Activated naive CD8-positive, alpha-beta T cell treated with anti-CD3 and anti-CD28 coated beads, Interleukin-2, amount 10 ng/mL, durations not matched to agents 7 days and 5 days (primary cell): ENCODE measurements around the gene ROBO2. TPM values are rescaled to one million over a fixed set of nuclear protein-coding genes. Genes with fewer than 3 reads are reported as not detected.

Experiments
- ATAC-seq: fragments of 150-1000 bp; cut with Tn5 transposase; one replicate; pipeline ENCODE4 v1.10.0; 2021; ENCODE audit warnings: low read depth, moderate library complexity
- POLR2A ChIA-PET: fragments of 350-600 bp; sonication (Branson Sonifier 250); formaldehyde crosslinking; loops from one replicate; lab custom pipeline; 2021; ENCODE audit warnings: antibody characterized with exemption; lab: Charles Lee
- DNase-seq: peaks from one replicate; pipeline ENCODE4 v3.0.0; 2021
- H3K27ac Mint-ChIP-seq: one replicate; pipeline ENCODE4 v1.8.0; 2022; ENCODE audit warnings: mild to moderate bottlenecking, mixed read lengths
- H3K27me3 Mint-ChIP-seq: one replicate; pipeline ENCODE4 v1.8.0; 2022; ENCODE audit warnings: mild to moderate bottlenecking, moderate library complexity, mixed read lengths
- H3K36me3 Mint-ChIP-seq: one replicate; pipeline ENCODE4 v1.8.0; 2021; ENCODE audit warnings: mild to moderate bottlenecking, mixed read lengths
- H3K4me1 Mint-ChIP-seq: one replicate; pipeline ENCODE4 v1.8.0; 2021; ENCODE audit warnings: mixed read lengths
- H3K4me3 Mint-ChIP-seq: one replicate; pipeline ENCODE4 v1.8.0; 2022; ENCODE audit warnings: mild to moderate bottlenecking, moderate library complexity, mixed read lengths
- H3K9me3 Mint-ChIP-seq: one replicate; pipeline ENCODE4 v1.8.0; 2021; ENCODE audit warnings: mixed read lengths
- total RNA-seq, 2 experiments: library from RNA; stranded (reverse); gene quantifications; one replicate each; pipeline ENCODE4 v1.2.3, GENCODE V29; 2021

Gene ROBO2
- total RNA-seq, 2 experiments from 2014 or later = not detected

DNA sequence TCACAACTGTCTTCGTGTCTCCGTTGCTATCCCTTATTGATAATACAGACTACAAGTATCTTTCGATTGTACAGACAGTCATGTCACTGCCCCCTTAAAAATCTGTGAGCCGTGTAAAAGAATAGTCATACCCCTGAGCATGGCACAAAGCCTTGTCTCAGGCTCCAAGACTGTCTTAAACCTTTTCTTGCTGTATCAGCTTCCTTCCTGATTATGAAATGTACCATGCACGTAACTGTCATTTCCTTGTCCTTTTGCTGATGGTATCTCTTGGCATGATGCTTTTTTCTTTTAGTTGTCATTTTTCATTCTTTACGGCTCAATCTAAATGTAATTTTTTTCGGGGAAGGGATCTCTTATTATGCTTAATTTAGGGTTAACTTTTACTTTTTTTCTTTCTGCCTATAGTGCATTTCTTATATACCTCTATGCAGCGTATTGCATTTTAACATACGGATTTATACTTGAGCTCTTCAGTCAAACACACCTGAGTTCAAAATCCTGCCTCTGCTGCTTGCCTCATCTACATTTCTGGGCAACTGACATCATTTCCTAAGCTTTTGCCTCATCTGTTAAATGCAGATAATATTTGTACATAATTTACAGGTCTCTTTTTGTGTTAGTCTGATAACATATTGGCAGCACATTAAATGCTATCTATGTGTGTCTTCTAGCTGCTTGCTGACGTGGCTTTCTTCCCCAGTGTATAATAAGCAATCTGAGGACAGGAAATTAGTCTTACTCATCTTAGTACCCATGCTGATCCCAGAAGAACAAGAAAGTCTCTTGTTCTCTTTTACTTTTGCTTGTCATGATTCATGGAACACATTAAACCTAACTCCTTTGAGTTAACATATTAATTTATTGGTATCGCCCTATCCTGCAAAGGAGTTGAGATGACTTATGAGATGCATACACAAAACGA lies 57.3 kb downstream of the ROBO2 start:
- DNase-seq = no peak
- POLR2A ChIA-PET = no interaction called here
- Mint-ChIP-seq H3K36me3 (no peaks in the 10 kb centered on the region), H3K4me1 (no peaks in the 10 kb centered on the region), H3K4me3 (no peak overlapping the region), H3K27ac (no peak overlapping the region), H3K9me3 (peaks cover 6% of the 10 kb centered on the region), H3K27me3 (no peaks in the 10 kb centered on the region)
- ATAC-seq = no peak

DNA sequence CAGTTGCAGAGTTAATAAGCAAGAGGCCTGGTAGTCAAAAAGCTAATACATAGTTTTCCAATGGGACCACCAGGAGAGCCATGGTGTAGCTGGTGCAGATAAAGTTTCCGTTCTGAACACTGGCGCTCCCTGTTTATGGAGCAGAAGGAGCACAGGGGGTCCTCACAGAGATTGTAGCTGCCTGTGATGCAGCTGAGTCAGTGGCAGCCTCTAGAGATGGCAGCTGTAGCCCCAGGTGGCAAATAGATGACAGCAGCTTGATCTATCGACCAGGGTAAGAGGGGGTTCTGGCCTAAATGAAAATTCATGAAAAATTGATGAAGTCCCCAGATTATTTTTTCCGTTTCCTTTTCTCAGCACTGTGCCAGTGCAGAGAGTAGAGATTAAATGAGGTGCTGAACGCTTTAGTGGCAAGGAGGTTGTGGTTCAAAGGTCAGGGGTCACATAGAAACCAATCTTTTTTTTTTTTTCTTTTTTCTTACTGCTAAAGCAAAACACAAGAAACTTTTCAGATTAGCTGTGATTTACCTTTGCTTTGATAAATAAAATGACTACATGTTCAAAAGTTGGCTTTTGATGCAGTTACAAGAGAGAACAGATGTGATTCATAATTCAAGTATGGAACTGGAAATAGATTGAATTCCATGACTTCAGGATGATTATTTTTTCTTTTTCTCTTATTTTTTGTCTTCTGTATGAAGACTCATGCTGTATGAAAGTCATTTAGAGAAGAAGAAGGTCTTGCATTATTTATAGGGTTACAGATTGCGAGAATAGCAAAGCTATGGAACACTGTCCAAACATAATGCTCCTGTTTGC lies 63.3 kb downstream of the ROBO2 start:
- Mint-ChIP-seq H3K9me3 (peaks cover 7% of the 10 kb centered on the region), H3K4me3 (no peak overlapping the region), H3K27ac (no peak overlapping the region), H3K4me1 (no peaks in the 10 kb centered on the region), H3K27me3 (no peaks in the 10 kb centered on the region), H3K36me3 (no peaks in the 10 kb centered on the region)
- POLR2A ChIA-PET = no interaction called here
- ATAC-seq = no peak
- no peak for DNase-seq

DNA sequence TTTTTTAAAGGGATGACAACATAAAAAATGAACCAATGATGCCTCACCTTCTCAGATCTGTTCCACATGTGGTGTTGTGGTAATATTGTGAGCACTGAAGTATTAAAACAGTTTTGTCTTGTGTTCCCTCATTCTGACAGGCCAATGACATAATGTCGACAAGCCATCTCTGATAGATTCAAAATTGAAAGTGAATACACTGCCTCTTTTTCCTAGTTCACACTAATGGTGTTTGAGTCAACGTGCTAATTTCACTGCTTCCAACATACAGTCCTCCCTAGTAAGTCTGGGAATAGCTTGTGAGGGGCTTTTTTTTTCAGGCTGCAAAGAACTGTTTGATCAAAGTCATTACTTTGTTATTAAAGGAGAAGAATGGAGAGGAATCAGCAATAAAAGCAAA lies 82.8 kb downstream of the ROBO2 start:
- no peak for ATAC-seq
- Mint-ChIP-seq H3K4me1 (no peaks in the 10 kb centered on the region), H3K27me3 (no peaks in the 10 kb centered on the region), H3K9me3 (peaks cover 2% of the 10 kb centered on the region), H3K27ac (no peak overlapping the region), H3K36me3 (no peaks in the 10 kb centered on the region), H3K4me3 (no peak overlapping the region)
- DNase-seq = no peak
- POLR2A ChIA-PET = no interaction called here

DNA sequence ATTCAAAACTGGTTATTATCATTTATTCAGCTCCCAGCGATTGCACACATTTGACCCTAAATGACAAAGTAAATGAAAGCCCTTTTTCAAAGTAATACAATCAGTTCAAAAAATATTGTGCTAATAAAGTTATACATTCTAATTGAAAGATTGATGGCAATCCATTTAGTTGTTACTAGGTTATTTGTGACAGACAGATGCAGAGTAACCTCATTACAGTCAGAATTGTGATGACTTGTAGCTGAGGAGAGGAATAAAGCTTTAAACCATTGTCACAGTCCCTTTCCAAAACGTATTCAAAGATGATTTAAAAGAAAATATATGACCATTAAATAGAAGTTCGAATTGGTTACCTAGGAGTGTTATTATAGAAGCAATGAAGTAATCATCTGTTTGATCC lies 86.1 kb downstream of the ROBO2 start:
- no peaks in the 10 kb centered on the region for H3K4me1 Mint-ChIP-seq
- POLR2A ChIA-PET = no interaction called here
- ATAC-seq (no peak), DNase-seq (no peak)
- no peak overlapping the region for H3K27ac Mint-ChIP-seq
- no peaks in the 10 kb centered on the region for H3K36me3 Mint-ChIP-seq
- H3K9me3 Mint-ChIP-seq = peaks cover 4% of the 10 kb centered on the region
- H3K4me3 Mint-ChIP-seq = no peak overlapping the region
- H3K27me3 Mint-ChIP-seq = no peaks in the 10 kb centered on the region

DNA sequence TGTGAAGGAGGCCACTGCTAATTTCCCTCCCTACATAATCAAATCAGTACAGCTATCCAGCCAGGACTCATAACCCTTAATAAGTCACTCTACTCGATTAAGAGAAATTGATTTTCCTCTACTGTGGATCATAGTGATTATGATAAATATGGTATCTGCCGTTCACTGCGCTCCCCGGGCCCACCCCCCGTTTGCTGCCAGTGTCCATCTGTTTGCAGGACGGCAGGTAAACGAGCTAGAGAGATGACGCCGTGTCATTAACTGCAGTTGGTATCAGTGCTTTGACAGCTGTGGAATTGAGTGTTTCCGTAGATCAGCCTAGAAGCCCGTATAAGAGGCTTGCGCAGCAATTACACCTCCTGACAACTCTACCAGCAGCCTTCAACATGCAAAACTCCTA lies 94.9 kb downstream of the ROBO2 start:
- Mint-ChIP-seq H3K4me3 (no peak overlapping the region), H3K27me3 (no peaks in the 10 kb centered on the region), H3K9me3 (no peaks in the 10 kb centered on the region), H3K4me1 (no peaks in the 10 kb centered on the region), H3K27ac (no peak overlapping the region), H3K36me3 (no peaks in the 10 kb centered on the region)
- ATAC-seq (no peak), DNase-seq (no peak)
- POLR2A ChIA-PET = no interaction called here

DNA sequence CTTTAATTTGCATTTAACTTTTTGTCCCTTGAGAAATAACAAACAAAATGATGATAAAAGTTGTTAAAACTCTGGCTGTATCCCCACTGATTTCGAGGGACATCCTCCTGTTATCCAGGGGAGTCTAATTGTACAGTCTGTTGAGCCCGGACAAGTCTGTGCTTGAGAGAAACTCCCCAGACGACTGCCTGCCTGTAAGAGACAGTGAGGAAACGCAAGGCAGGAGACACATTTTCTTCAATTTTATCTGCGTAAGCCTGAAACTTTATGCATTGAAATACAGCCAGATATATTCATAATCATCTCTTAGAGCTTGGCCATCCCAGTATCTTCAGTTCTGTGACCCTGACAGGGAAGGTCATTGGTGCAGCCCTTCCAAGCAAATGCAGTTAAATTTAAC lies 97.7 kb downstream of the ROBO2 start:
- POLR2A ChIA-PET = no interaction called here
- ATAC-seq = no peak
- no peaks in the 10 kb centered on the region for H3K36me3 Mint-ChIP-seq

DNA sequence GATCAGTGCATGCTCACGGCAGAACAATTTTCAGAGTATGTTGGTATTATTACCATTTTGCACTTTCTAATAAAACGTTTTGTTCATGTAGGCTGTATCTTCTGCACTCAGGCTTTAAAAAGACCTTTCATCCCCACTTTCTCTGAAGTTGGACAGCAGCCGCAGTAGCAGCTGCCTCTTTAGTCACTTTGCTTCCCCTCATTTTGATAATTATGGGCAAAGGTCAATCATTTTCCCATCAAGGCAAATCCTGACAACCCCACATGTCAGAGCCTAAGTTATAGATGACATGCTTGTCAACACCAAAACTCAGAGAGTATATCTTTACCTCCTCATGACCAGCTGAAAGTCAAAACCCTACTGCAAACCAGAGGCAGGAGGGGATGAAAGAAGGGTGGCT lies 99.7 kb downstream of the ROBO2 start:
- no peak for DNase-seq
- Mint-ChIP-seq H3K4me3 (no peak overlapping the region), H3K27ac (no peak overlapping the region), H3K27me3 (no peaks in the 10 kb centered on the region), H3K4me1 (no peaks in the 10 kb centered on the region), H3K9me3 (peaks cover 5% of the 10 kb centered on the region), H3K36me3 (no peaks in the 10 kb centered on the region)
- POLR2A ChIA-PET = no interaction called here
- no peak for ATAC-seq

More for the DNA sequence above, 97.7 kb downstream of the ROBO2 start:
- Mint-ChIP-seq H3K4me1 (no peaks in the 10 kb centered on the region), H3K27me3 (no peaks in the 10 kb centered on the region), H3K27ac (no peak overlapping the region), H3K9me3 (peaks cover 2% of the 10 kb centered on the region), H3K4me3 (no peak overlapping the region)
- no peak for DNase-seq

DNA sequence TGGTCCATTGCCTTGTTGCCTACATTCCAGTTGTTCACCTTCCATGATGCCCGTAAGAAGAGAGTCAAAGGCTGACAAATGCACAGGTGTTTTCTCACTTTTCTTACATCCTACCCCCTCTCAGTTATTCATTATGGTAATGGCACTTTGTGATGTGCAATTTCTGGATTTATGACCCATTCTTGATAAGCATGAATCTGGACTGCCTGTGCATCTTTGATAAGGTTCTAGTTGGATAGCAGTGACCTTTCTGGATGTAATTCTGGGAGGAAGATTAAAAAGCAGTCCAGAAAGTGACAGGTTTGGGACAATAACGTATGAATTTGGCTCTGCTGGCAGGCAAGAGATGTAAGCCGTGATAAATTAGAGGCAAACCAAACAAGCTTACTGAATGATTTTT lies 101.5 kb downstream of the ROBO2 start:
- DNase-seq = no peak
- Mint-ChIP-seq H3K27me3 (no peaks in the 10 kb centered on the region), H3K9me3 (peaks cover 5% of the 10 kb centered on the region), H3K4me1 (no peaks in the 10 kb centered on the region), H3K4me3 (no peak overlapping the region), H3K36me3 (no peaks in the 10 kb centered on the region), H3K27ac (no peak overlapping the region)
- no peak for ATAC-seq
- POLR2A ChIA-PET = no interaction called here

DNA sequence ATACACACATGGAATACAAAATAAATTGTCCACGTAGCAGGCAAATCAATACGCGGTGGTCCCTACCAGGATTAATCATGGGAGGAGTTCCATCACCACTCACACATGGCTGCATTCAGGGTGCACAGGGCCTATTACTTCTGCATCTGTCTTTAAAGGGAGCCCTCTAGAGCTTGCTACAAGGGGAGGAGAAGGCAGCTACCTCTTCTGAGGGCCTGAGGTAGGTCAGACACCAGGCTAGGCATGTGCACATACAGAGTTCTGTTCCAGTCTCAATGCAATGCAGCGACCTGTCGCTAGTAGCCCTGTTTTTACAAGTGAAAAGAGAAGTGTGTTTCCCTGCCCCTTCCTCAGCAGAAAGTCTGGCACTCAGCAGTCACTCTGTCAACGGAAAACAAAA lies 102.7 kb downstream of the ROBO2 start:
- H3K9me3 Mint-ChIP-seq = peaks cover 5% of the 10 kb centered on the region
- H3K27me3 Mint-ChIP-seq = no peaks in the 10 kb centered on the region
- DNase-seq = no peak
- no peak overlapping the region for H3K27ac Mint-ChIP-seq
- H3K36me3 Mint-ChIP-seq = no peaks in the 10 kb centered on the region
- ATAC-seq = no peak
- no peaks in the 10 kb centered on the region for H3K4me1 Mint-ChIP-seq
- POLR2A ChIA-PET = no interaction called here
- no peak overlapping the region for H3K4me3 Mint-ChIP-seq

DNA sequence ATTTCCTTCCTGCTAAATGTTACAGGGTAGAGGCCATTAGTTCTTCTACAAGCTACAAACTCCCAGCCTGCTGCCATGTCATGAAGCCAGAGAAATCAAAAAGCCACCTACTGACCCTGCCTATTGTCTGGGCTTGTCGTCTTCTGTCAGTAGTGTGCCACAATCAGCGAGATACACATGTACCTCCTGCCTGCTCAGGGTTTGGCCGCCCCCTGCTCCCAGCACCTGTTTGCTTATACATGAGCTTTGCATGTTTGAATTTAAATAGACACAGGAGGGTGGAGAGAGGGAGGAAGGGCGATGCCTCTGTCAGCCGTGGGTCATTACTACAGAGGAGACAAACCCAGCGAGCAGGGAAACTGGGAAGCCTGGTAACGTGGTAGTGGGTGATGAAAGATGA lies 106.1 kb downstream of the ROBO2 start:
- no peak for ATAC-seq
- Mint-ChIP-seq H3K4me1 (no peaks in the 10 kb centered on the region), H3K27ac (no peak overlapping the region)

DNA sequence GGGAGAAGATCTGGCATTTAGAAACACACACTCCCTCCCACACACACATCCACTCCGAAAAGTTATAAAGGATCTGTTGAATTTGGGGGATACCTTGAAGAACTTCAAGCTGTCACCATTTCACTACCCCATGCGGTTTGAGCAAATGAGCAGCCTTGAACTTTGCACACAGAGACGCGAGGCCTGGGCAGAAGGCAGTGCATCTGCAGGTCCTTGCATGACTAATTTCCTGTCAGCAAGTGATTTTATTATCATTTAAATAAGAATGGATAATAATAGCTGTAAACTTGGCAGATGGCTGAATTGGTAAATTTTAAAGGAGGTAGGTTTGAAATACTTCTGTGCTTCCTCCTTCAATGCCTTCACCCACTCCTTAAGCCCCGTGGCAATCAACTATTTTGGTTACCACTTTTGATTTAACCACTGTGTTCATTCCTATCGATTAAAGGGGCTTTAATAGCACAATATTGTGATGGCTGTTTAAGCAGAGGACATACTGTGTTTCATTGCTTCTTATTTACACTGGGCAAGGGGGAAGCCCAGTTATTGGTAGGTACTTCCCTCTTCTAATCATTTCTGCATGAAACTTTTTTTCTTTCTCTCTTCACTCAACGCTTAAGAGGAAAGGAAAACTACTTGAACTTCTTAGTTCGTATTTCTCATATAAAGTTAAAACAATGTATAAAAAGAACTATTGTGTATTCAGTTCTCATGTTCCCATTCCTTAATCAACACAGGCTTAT lies 108.1 kb downstream of the ROBO2 start:
- no peak for ATAC-seq
- peaks cover 3% of the 10 kb centered on the region for H3K9me3 Mint-ChIP-seq
- no peaks in the 10 kb centered on the region for H3K36me3 Mint-ChIP-seq
- H3K4me3 Mint-ChIP-seq = no peak overlapping the region
- no peaks in the 10 kb centered on the region for H3K4me1 Mint-ChIP-seq
- H3K27me3 Mint-ChIP-seq = no peaks in the 10 kb centered on the region
- no peak for DNase-seq
- POLR2A ChIA-PET = no interaction called here
- no peak overlapping the region for H3K27ac Mint-ChIP-seq

More for the DNA sequence above, 106.1 kb downstream of the ROBO2 start:
- Mint-ChIP-seq H3K9me3 (peaks cover 5% of the 10 kb centered on the region), H3K36me3 (no peaks in the 10 kb centered on the region), H3K27me3 (no peaks in the 10 kb centered on the region), H3K4me3 (no peak overlapping the region)
- DNase-seq = no peak
- POLR2A ChIA-PET = no interaction called here

DNA sequence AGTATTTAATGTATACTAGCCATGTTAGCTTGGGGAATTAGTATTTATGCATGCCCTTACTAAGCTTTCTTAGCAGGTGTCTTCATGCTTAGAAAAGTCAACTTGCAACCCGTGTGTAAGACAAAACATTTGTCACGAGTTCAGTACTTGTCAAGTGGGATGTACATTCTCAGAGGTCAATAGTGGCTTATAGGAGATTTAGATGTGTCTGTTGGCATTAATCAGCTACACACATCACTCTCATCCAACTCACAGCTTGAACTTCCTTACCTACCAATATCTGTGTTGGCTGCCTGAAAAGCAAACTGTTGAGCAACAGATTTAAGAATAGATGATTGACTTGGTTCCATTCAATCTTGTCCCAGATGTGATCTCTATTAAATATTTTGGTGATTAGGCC lies 109.5 kb downstream of the ROBO2 start:
- no peaks in the 10 kb centered on the region for H3K4me1 Mint-ChIP-seq
- H3K36me3 Mint-ChIP-seq = no peaks in the 10 kb centered on the region
- no peak overlapping the region for H3K4me3 Mint-ChIP-seq
- H3K27me3 Mint-ChIP-seq = no peaks in the 10 kb centered on the region
- no peak overlapping the region for H3K27ac Mint-ChIP-seq
- POLR2A ChIA-PET = no interaction called here
- no peaks in the 10 kb centered on the region for H3K9me3 Mint-ChIP-seq
- no peak for DNase-seq
- no peak for ATAC-seq

DNA sequence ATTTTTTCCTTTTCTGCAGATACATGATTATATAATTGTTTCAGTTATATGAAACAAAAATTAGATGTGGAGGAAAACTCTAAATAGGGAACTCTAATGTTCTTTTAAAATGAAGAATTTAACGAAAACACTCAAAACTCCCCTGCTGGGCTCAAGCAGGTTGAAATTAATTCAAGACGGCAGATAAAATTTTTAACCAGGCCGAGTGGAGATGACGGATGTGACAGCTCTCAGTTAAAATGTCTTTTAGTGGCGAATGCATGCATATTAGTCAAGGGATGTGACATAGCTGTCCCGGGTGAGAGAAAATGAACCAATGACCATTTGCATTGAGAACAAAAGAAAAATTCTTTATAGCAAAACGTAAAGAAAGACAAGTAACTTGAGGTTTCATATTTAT lies 110.1 kb downstream of the ROBO2 start:
- no peaks in the 10 kb centered on the region for H3K27me3 Mint-ChIP-seq
- DNase-seq = no peak
- POLR2A ChIA-PET = no interaction called here

More for the DNA sequence above, 110.1 kb downstream of the ROBO2 start:
- Mint-ChIP-seq H3K4me3 (no peak overlapping the region), H3K27ac (no peak overlapping the region), H3K4me1 (no peaks in the 10 kb centered on the region), H3K36me3 (no peaks in the 10 kb centered on the region), H3K9me3 (peaks cover under 1% of the 10 kb centered on the region)
- no peak for ATAC-seq
